HG03097 (cell line): Measurements from ENCODE around the gene PTCD1.

Experiments used
- ATAC-seq: cut with Tn5 transposase; IDR thresholded peaks from one replicate; pipeline ENCODE4 v1.9.1; 2021; ENCODE audit not compliant: unreplicated experiment, low FRiP score

Gene PTCD1

GRCh38 chr7:99438573-99439480 lies at the start of gene PTCD1, which contains the start of gene CPSF4:
PTCD1 (minus strand) TSS chr7:99438798; CDS start chr7:99435242, 3,556 bp downstream.
CPSF4 (plus strand) TSS chr7:99438943; CDS start chr7:99439083, 140 bp downstream.
- ATAC-seq: peak; percentile 90

- no peak for ATAC-seq
Measured at GRCh38 chr7:99485094-99485493, 46.5 kb upstream of the PTCD1 start.

GRCh38 chr7:99478464-99479440 lies 40.2 kb upstream of the PTCD1 start:
- ATAC-seq: no peak

GRCh38 chr7:99476107-99476506 lies 37.5 kb upstream of the PTCD1 start:
- ATAC-seq: no peak

GRCh38 chr7:99473315-99473596 lies 34.7 kb upstream of the PTCD1 start:
- ATAC-seq: no peak

- peak; percentile 87 for ATAC-seq
Measured at GRCh38 chr7:99472561-99473314, 34.1 kb upstream of the PTCD1 start, which contains the start of gene ZNF789. ZNF789 (plus strand) TSS chr7:99472890; CDS start chr7:99476457, 3,567 bp downstream.

GRCh38 chr7:99469381-99470065 lies 30.9 kb upstream of the PTCD1 start:
- ATAC-seq: no peak

- ATAC-seq: no peak
Measured at GRCh38 chr7:99468336-99468918, 29.8 kb upstream of the PTCD1 start.

GRCh38 chr7:99465421-99465768 lies 26.8 kb upstream of the PTCD1 start:
- ATAC-seq: no peak

GRCh38 chr7:99461221-99461620 lies 22.6 kb upstream of the PTCD1 start:
- ATAC-seq: no peak

- no peak for ATAC-seq
Measured at GRCh38 chr7:99460651-99461050, 22.1 kb upstream of the PTCD1 start.

GRCh38 chr7:99459087-99459486 lies 20.5 kb upstream of the PTCD1 start:
- ATAC-seq: no peak

GRCh38 chr7:99457650-99458493 lies 19.3 kb upstream of the PTCD1 start:
- ATAC-seq: no peak

- no peak for ATAC-seq
Measured at GRCh38 chr7:99457050-99457649, 18.6 kb upstream of the PTCD1 start.

- ATAC-seq: no peak
Measured at GRCh38 chr7:99456288-99456687, 17.7 kb upstream of the PTCD1 start.

- no peak for ATAC-seq
Measured at GRCh38 chr7:99455874-99456273, 17.3 kb upstream of the PTCD1 start.

- ATAC-seq: no peak
Measured at GRCh38 chr7:99453105-99453504, 14.5 kb upstream of the PTCD1 start.

GRCh38 chr7:99452541-99452940 lies 13.9 kb upstream of the PTCD1 start:
- ATAC-seq: no peak
